H1 (cell line): Measurements from ENCODE around the gene MACROD2. TPM values are rescaled to one million over a fixed set of nuclear protein-coding genes. Genes with fewer than 3 reads are reported as not detected.

Source experiments
- CHD7 ChIP-seq: fragments of 300-600 bp; sonication (generic); IDR thresholded peaks from 2 replicates; pipeline ENCODE4 v1.7.1; 2012; ENCODE audit warnings: low read length, moderate library complexity, mild to moderate bottlenecking, inconsistent platforms; ENCODE audit not compliant: insufficient replicate concordance
- EP300 ChIP-seq, 2 experiments: IDR thresholded peaks; 1 replicate in 1 of 2; 2 replicates in 1 of 2; pipeline ENCODE4 v1.6.1; 2011 to 2012; ENCODE audit warnings: low read depth in 2 of 2, low read length in 2 of 2, mild to moderate bottlenecking in 2 of 2, borderline replicate concordance in 1 of 2, inconsistent platforms in 1 of 2, moderate library complexity in 1 of 2
- GTF2F1 ChIP-seq: IDR thresholded peaks from 2 replicates; pipeline ENCODE4 v1.6.1; 2012; ENCODE audit warnings: low read depth, low read length, improper control_type of control experiment, borderline replicate concordance
- RAD21 ChIP-seq, 2 experiments: IDR thresholded peaks in 1 of 2; conservative IDR thresholded peaks in 1 of 2; 2 replicates each; pipeline ENCODE4 v1.6.1; 2011; ENCODE audit warnings: low read depth in 2 of 2, low read length in 2 of 2, improper control_type of control experiment in 1 of 2, inconsistent platforms in 1 of 2, mild to moderate bottlenecking in 1 of 2, moderate library complexity in 1 of 2
- RNF2 ChIP-seq: fragments of 200-900, 300-1000 bp; sonication (generic); IDR thresholded peaks from 2 replicates; pipeline ENCODE4 v1.7.1; 2016; ENCODE audit warnings: borderline replicate concordance, low read depth, mild to moderate bottlenecking, antibody characterized with exemption, low read length; ENCODE audit not compliant: poor library complexity, severe bottlenecking; ENCODE audit errors: missing control alignments
- RXRA ChIP-seq: IDR thresholded peaks from 2 replicates; pipeline ENCODE4 v1.6.1; 2011; ENCODE audit warnings: low read depth, mild to moderate bottlenecking, low read length, moderate library complexity; ENCODE audit not compliant: insufficient read depth
- polyA plus RNA-seq, 7 experiments: library from polyadenylated mRNA; depleted of rRNA in 3 of 7; stranded (reverse) in 5 of 7; unstranded in 2 of 7; fragments of >200 nt in 5 of 7; fragments of 200-250 nt in 2 of 7; gene quantifications; 1 replicate in 5 of 7; 2 replicates in 1 of 7; 4 replicates in 1 of 7; pipeline versions ENCODE4 v1.2.1 to v1.2.3, GENCODE V29; 2011 to 2013; ENCODE audit warnings: missing spikeins in 2 of 7, mixed read lengths in 2 of 7
- total RNA-seq: library from RNA; stranded (reverse); fragmentation: NEBNext Ultra II Directional; extraction: Animal tissue kit (Norgen Biotek cat#: 25700); gene quantifications from 2 replicates; pipeline ENCODE4 v1.2.1, GENCODE V29; 2021

The MACROD2 gene
- total and polyA plus RNA-seq, 2 of the 8 experiments (the other 6 are each of a cell fraction or from before 2014, with no cell fraction given): 0.70 to 3.9 TPM

GRCh38 chr20:13947719-13948118 lies 47.6 kb upstream of the MACROD2 start (continued):
- TF ChIP-seq CHD7 (no peak), RNF2 (no peak), RAD21 (IDR thresholded peaks at IDR 0.05 in 1 of 2, conservative IDR thresholded peaks at IDR 0.05 in 1 of 2; ENCODE audit: low read depth in 2 of 2, low read length in 2 of 2) (no peak), EP300 (IDR thresholded peaks at IDR 0.05; ENCODE audit: borderline replicate concordance in 1 of 2, low read depth in 2 of 2, low read length in 2 of 2) (no peak), RXRA (no peak), GTF2F1 (no peak)
